Right lobe of liver (tissue), 6 donors: ENCODE measurements around the gene HOMEZ. TPM values are rescaled to one million over a fixed set of nuclear protein-coding genes. Genes with fewer than 3 reads are reported as not detected.
"Not testable (repeated sequence)": the region's sequence is repeated elsewhere in the genome, so short reads cannot be mapped to it uniquely, and the experiment has no call there.

Source experiments
- ATAC-seq, 4 donors: fragments of 200-7000 bp; cut with Tn5 transposase; one replicate each; pipeline ENCODE4 v1.9.1; 2020; ENCODE audit warnings: mild to moderate bottlenecking in 4 of 4, moderate library complexity in 4 of 4
- DNase-seq, 3 donors: peaks; one replicate each; pipeline ENCODE4 v3.0.0-alpha.2; 2020
- H3K27ac ChIP-seq, 3 donors: fragments of 200-600 bp; one replicate each; pipeline ENCODE4 v1.8.0; 2022
- H3K27me3 ChIP-seq, 2 donors: fragments of 200-600 bp; one replicate each; pipeline ENCODE4 v1.8.0; 2022
- H3K36me3 ChIP-seq, 4 donors: fragments of 200-600 bp; sonication (generic) in 1 of 4; one replicate each; pipeline versions ENCODE4 v1.5.1 to v1.8.0; 2017 to 2022; ENCODE audit warnings: control low read depth in 1 of 4
- H3K4me1 ChIP-seq, 4 donors: fragments of 200-600 bp; sonication (generic) in 1 of 4; one replicate each; pipeline versions ENCODE4 v1.5.1 to v1.8.0; 2017 to 2022; ENCODE audit warnings: control low read depth in 1 of 4
- H3K4me3 ChIP-seq, 3 donors: fragments of 200-600 bp; one replicate each; pipeline ENCODE4 v1.8.0; 2022
- H3K9me3 ChIP-seq, 4 donors: fragments of 200-600 bp; sonication (generic) in 1 of 4; one replicate each; pipeline versions ENCODE4 v1.5.1 to v1.8.0; 2017 to 2022; ENCODE audit warnings: control low read depth in 1 of 4
- POLR2A ChIP-seq: fragments of 450-650 bp; IDR thresholded peaks from one replicate; pipeline ENCODE4 v1.6.1; 2017; ENCODE audit warnings: antibody characterized with exemption, mild to moderate bottlenecking
- WGBS: methylation state at CpG from one replicate; pipeline ENCODE4 v1.1.6; 2018; ENCODE audit warnings: low coverage, low lambda C conversion rate; ENCODE audit not compliant: insufficient coverage; ENCODE audit errors: missing lambda C conversion rate; 5-methylcytosine and 5-hydroxymethylcytosine counted together
- intact Hi-C, 2 donors: fragments of 100-400 bp; cut with DNase I; formaldehyde crosslinking; loops; one replicate each; pipeline versions ENCODE4 v1.11.2 to v1.14.1; 2022
- total RNA-seq, 6 experiments: library from RNA; depleted of rRNA in 2 of 6; stranded (reverse); fragments of >200 nt in 2 of 6; fragmentation: NEBNext Ultra II Directional in 3 of 6; extraction: Animal tissue kit (Norgen Biotek cat#: 25700) in 3 of 6; gene quantifications; one replicate each; pipeline versions ENCODE4 v1.1.0 to v1.2.4, GENCODE V29; 2016 to 2023
- TF ChIP-seq, protein P1 (sequence below), 4 donors: fragments of 200-600 bp in 3 of 4; fragments of 450-650 bp in 1 of 4; IDR thresholded peaks; one replicate each; pipeline versions ENCODE4 v1.5.1 to v1.8.0; 2016 to 2022; ENCODE audit warnings: antibody characterized with exemption in 4 of 4, mild to moderate bottlenecking in 2 of 4
- donor health status: DM: no; HTN: yes; CAD: no.
- donor health status: DM: no; HTN: no; CAD: no.
- donor health status: DM: no; HTN: no; CAD: no.
- donor health status: DM: no; HTN: yes; CAD: no.
- donor health status: DM: no; HTN: yes; CAD: no.

HOMEZ gene
- total RNA-seq, 6 experiments from 2014 or later = 3.4 to 8.8 (median 5.3) TPM

DNA sequence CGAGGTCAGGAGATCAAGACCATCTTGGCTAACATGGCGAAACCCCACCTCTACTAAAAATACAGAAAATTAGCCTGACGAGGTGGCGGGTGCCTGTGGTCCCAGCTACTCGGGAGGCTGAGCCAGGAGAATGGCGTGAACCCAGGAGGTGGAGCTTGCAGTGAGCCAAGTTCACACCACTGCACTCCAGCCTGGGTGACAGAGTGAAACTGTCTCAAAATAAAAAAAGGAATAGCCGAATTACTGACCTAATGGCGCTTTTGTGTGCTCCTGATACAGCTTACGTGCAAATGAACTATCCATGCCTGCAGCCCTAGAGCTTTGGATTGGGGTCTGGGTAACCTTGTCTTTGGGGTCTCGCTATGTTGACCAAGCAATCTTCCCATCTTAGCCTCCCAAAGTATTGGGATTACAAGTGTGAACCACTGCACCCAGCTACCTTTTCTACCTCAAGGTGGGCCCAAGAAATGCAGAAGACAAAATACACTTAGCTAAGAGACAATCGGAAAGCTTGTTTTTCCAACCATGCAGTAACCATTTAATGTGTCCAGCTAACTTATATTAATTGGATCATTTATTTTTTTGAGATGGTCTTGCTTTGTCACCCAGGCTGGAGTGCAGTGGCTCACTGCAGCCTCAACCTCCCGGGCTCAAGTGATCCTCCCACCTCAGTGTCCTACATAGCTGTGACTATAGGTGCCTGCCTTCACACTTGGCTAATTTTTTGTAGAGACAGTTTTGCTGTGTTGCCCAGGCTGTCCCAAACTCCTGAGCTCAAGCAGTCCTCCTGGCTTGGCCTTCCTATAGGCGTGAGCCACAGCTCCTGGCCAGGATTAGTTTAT is 40.8 kb upstream of the HOMEZ start:
- no peak for ATAC-seq

DNA sequence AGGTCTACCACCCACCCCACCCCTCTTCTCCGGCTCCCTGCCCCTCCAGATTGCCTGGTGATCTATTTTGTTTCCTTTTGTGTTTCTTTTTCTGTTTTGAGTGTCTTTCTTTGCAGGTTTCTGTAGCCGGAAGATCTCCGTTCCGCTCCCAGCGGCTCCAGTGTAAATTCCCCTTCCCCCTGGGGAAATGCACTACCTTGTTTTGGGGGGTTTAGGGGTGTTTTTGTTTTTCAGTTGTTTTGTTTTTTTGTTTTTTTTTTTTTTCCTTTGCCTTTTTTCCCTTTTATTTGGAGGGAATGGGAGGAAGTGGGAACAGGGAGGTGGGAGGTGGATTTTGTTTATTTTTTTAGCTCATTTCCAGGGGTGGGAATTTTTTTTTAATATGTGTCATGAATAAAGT is 39.8 kb upstream of the HOMEZ start:
- 98% methylated on average over 5 of the region's 5 CpGs for WGBS
- not testable (repeated sequence) for H3K27ac ChIP-seq, ATAC-seq, H3K4me3 ChIP-seq, H3K9me3 ChIP-seq, H3K27me3 ChIP-seq, DNase-seq
- Histone ChIP-seq H3K36me3 (peaks cover 0 to 28% (median 13%) of the 10 kb centered on the region in 4 donors), H3K4me1 (peaks cover 0 to 17% (median 4%) of the 10 kb centered on the region in 4 donors)
- intact Hi-C loops = loop anchor here in 1 of 2 donors (5.0 kb wide), 1 partner anchor 52 kb away; the partner anchor contains the start of gene CMTM5

More for the DNA sequence above, 40.8 kb upstream of the HOMEZ start:
- TF ChIP-seq, protein P1, sequence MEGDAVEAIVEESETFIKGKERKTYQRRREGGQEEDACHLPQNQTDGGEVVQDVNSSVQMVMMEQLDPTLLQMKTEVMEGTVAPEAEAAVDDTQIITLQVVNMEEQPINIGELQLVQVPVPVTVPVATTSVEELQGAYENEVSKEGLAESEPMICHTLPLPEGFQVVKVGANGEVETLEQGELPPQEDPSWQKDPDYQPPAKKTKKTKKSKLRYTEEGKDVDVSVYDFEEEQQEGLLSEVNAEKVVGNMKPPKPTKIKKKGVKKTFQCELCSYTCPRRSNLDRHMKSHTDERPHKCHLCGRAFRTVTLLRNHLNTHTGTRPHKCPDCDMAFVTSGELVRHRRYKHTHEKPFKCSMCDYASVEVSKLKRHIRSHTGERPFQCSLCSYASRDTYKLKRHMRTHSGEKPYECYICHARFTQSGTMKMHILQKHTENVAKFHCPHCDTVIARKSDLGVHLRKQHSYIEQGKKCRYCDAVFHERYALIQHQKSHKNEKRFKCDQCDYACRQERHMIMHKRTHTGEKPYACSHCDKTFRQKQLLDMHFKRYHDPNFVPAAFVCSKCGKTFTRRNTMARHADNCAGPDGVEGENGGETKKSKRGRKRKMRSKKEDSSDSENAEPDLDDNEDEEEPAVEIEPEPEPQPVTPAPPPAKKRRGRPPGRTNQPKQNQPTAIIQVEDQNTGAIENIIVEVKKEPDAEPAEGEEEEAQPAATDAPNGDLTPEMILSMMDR (IDR thresholded peaks at IDR 0.05) = no peak
- TF ChIP-seq POLR2A = no peak
- Histone ChIP-seq H3K4me3 (no peak overlapping the region), H3K27ac (no peak overlapping the region), H3K4me1 (peaks cover 0 to 17% (median 4%) of the 10 kb centered on the region in 4 donors), H3K36me3 (peaks cover 0 to 28% (median 13%) of the 10 kb centered on the region in 4 donors), H3K27me3 (no peaks in the 10 kb centered on the region), H3K9me3 (no peaks in the 10 kb centered on the region)
- no peak for DNase-seq
- 63% methylated on average over 13 of the region's 13 CpGs for WGBS
- intact Hi-C loops = loop anchor here in 1 of 2 donors (5.0 kb wide), 1 partner anchor 51 kb away; the partner anchor contains the start of gene CMTM5

DNA sequence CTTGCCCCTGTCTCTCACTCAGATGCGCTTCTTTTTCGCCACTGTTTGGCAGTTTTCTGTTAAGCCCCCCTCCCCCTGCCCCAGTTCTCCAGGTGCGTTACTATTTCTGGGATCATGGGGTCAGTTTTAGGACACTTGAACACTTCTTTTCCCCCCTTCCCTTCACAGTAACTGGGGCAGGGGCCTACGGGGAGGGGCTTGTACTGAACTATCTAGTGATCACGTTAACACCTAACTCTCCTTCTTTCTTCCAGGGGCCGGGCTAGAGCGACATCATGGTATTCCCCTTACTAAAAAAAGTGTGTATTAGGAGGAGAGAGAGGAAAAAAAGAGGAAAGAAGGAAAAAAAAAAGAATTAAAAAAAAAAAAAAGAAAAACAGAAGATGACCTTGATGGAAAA is 39.1 kb upstream of the HOMEZ start:
- 85% methylated on average over 6 of the region's 7 CpGs for WGBS
- H3K4me1 ChIP-seq = peaks cover 0 to 22% (median 4%) of the 10 kb centered on the region in 4 donors
- H3K4me3 ChIP-seq = no peak overlapping the region
- H3K36me3 ChIP-seq = peaks cover 0 to 28% (median 13%) of the 10 kb centered on the region in 4 donors
- intact Hi-C loops = loop anchor here in 1 of 2 donors (5.0 kb wide), 1 partner anchor 52 kb away; the partner anchor contains the start of gene CMTM5
- H3K27ac ChIP-seq = no peak overlapping the region
- H3K27me3 ChIP-seq = no peaks in the 10 kb centered on the region
- no peak for TF ChIP-seq POLR2A
- TF ChIP-seq, protein P1 (IDR thresholded peaks at IDR 0.05) = no peak
- H3K9me3 ChIP-seq = no peaks in the 10 kb centered on the region
- ATAC-seq (no peak), DNase-seq (no peak)

DNA sequence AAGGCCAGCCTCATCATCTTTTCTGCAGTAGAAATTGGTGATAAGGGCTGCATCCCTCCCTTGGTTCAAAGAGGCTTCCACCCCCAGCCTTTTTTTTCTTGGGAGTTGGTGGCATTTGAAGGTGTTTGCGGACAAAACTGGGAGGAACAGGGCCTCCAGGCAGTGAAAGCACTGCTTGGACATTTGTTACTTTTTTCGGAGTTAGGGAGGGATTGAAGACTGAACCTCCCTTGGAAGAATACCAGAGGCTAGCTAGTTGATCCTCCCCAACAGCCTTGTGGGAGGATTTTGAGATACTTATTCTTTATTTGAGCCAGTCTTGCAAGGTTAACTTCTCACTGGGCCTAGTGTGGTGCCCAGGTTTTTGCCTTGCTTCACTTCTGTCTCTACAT is 38.5 kb upstream of the HOMEZ start:
- 81% methylated on average over 2 of the region's 2 CpGs for WGBS
- intact Hi-C loops = no loop called here
- no peak for DNase-seq
- Histone ChIP-seq H3K27me3 (no peaks in the 10 kb centered on the region), H3K27ac (no peak overlapping the region), H3K4me1 (peaks cover 0 to 22% (median 4%) of the 10 kb centered on the region in 4 donors), H3K36me3 (peaks cover 0 to 28% (median 13%) of the 10 kb centered on the region in 4 donors), H3K4me3 (no peak overlapping the region), H3K9me3 (no peaks in the 10 kb centered on the region)
- TF ChIP-seq, protein P1 (IDR thresholded peaks at IDR 0.05) = no peak
- TF ChIP-seq POLR2A = no peak
- no peak for ATAC-seq
